ENCODE results near the gene PIGL.

GRCh38 chr17:16255481-16255921 lies 38.5 kb downstream of the PIGL start:
- TF ChIP-seq CTCF (IDR thresholded peaks at IDR 0.05; ENCODE audit: low read length) (no peak), EZH2phosphoT487 (IDR thresholded peaks at IDR 0.05; ENCODE audit: low read length) (no peak), EZH2 (optimal IDR thresholded peaks at IDR 0.05; ENCODE audit: low read depth, low read length) (no peak)

Measured in MM.1S (cell line).